H1 (cell line): ENCODE results near the gene ZNF747. TPM values are rescaled to one million over a fixed set of nuclear protein-coding genes. Genes with fewer than 3 reads are reported as not detected.

Experiments used
- CTCF ChIA-PET: fragments of 300-600 bp; sonication (Branson Sonifier 250); formaldehyde crosslinking; loops from one replicate; lab custom pipeline; 2021; ENCODE audit not compliant: partially characterized antibody; lab: Charles Lee
- POLR2A ChIA-PET: fragments of 300-600 bp; sonication (Branson Sonifier 250); formaldehyde crosslinking; loops from one replicate; lab custom pipeline; 2021; ENCODE audit warnings: inconsistent platforms; ENCODE audit not compliant: partially characterized antibody; lab: Charles Lee
- DNase-seq, 2 experiments: peaks; one replicate each; pipeline versions ENCODE4 v3.0.0 to v3.0.0-alpha.2; 2010 to 2022; ENCODE audit warnings: low spot score in 2 of 2, low read depth in 1 of 2, mixed read lengths in 1 of 2
- FAIRE-seq: peaks from 2 replicates; lab custom pipeline; 2011; peaks lifted over from hg19 to GRCh38; lab: Jason Lieb, UNC
- H2AFZ ChIP-seq: 2 replicates; pipeline ENCODE4 v1.8.1; 2012; ENCODE audit warnings: low read length, inconsistent platforms
- H2AK5ac ChIP-seq: 2 replicates; pipeline ENCODE4 v1.6.1; 2013; ENCODE audit warnings: low read depth, low read length
- H2BK120ac ChIP-seq: replicated peaks from 2 replicates; pipeline ENCODE3; 2013; ENCODE audit warnings: low read depth, low read length, inconsistent platforms
- H2BK12ac ChIP-seq: 2 replicates; pipeline ENCODE4 v1.6.1; 2013; ENCODE audit warnings: low read depth, low read length
- H2BK15ac ChIP-seq: 2 replicates; pipeline ENCODE4 v1.6.1; 2013; ENCODE audit warnings: low read length
- H2BK20ac ChIP-seq: 2 replicates; pipeline ENCODE4 v1.6.1; 2013; ENCODE audit warnings: low read length
- H2BK5ac ChIP-seq: 2 replicates; pipeline ENCODE4 v1.6.1; 2013; ENCODE audit warnings: low read depth, low read length
- H3K14ac ChIP-seq: 2 replicates; pipeline ENCODE4 v1.6.1; 2013; ENCODE audit warnings: inconsistent platforms; ENCODE audit not compliant: insufficient read length
- H3K18ac ChIP-seq: 2 replicates; pipeline ENCODE4 v1.6.1; 2013; ENCODE audit warnings: low read length; ENCODE audit errors: extremely low read depth
- H3K23ac ChIP-seq: 2 replicates; pipeline ENCODE4 v1.6.1; 2013; ENCODE audit warnings: inconsistent platforms; ENCODE audit not compliant: insufficient read length
- H3K23me2 ChIP-seq: 2 replicates; pipeline ENCODE4 v1.6.1; 2013; ENCODE audit warnings: low read depth, low read length
- H3K27ac ChIP-seq: 2 replicates; pipeline ENCODE4 v1.6.1; 2011; ENCODE audit warnings: low read depth, low read length, inconsistent platforms
- H3K27me3 ChIP-seq, 4 experiments: replicated peaks in 1 of 4; 1 replicate in 1 of 4; 2 replicates in 3 of 4; pipeline versions ENCODE4 v1.6.1 to v1.8.1; 2011 to 2013; ENCODE audit warnings: low read length in 3 of 4, mild to moderate bottlenecking in 3 of 4, inconsistent platforms in 2 of 4, mixed read lengths in 2 of 4, moderate library complexity in 1 of 4; ENCODE audit not compliant: control insufficient read depth in 3 of 4, insufficient read depth in 3 of 4; ENCODE audit errors: extremely low read depth in 1 of 4
- H3K36me3 ChIP-seq, 4 experiments: 2 replicates each; pipeline versions ENCODE4 v1.6.1 to v1.8.1; 2011 to 2013; ENCODE audit warnings: mild to moderate bottlenecking in 4 of 4, low read length in 3 of 4, moderate library complexity in 2 of 4, control low read depth in 1 of 4, inconsistent platforms in 1 of 4; ENCODE audit not compliant: insufficient read depth in 4 of 4, control insufficient read depth in 2 of 4
- H3K4ac ChIP-seq: replicated peaks from 2 replicates; pipeline ENCODE3; 2013; ENCODE audit warnings: low read length, low read depth, mixed read lengths, inconsistent platforms; ENCODE audit not compliant: insufficient read length
- H3K4me1 ChIP-seq, 4 experiments: replicated peaks in 1 of 4; 1 replicate in 1 of 4; 2 replicates in 3 of 4; pipeline versions ENCODE4 v1.6.1 to v1.8.1; 2011 to 2013; ENCODE audit warnings: low read length in 3 of 4, inconsistent platforms in 2 of 4, mixed read lengths in 1 of 4; ENCODE audit not compliant: insufficient read depth in 4 of 4, control insufficient read depth in 3 of 4
- H3K4me2 ChIP-seq, 2 experiments: 2 replicates each; pipeline versions ENCODE4 v1.6.1 to v1.8.1; 2011 to 2013; ENCODE audit warnings: low read depth in 2 of 2, low read length in 2 of 2, control low read depth in 1 of 2, inconsistent platforms in 1 of 2, mild to moderate bottlenecking in 1 of 2; ENCODE audit not compliant: insufficient read depth in 1 of 2
- H3K4me3 ChIP-seq, 4 experiments: fragments of 200-600, 300-600 bp in 1 of 4; sonication (generic), shearing (Covaris generic), sonication (Bioruptor Twin) in 1 of 4; 2 replicates each; pipeline versions ENCODE4 v1.5.1 to v1.8.1; 2011 to 2016; ENCODE audit warnings: low read length in 4 of 4, low read depth in 3 of 4, control low read depth in 2 of 4, inconsistent platforms in 2 of 4, mild to moderate bottlenecking in 2 of 4, mixed read lengths in 1 of 4, moderate library complexity in 1 of 4; ENCODE audit not compliant: insufficient read depth in 2 of 4; ENCODE audit errors: extremely low read depth in 1 of 4
- H3K56ac ChIP-seq: replicated peaks from 2 replicates; pipeline ENCODE3; 2013; ENCODE audit warnings: low read depth, mild to moderate bottlenecking, mixed read lengths, low read length, inconsistent platforms; ENCODE audit not compliant: insufficient read length
- H3K79me1 ChIP-seq: 2 replicates; pipeline ENCODE4 v1.6.1; 2013; ENCODE audit warnings: low read depth, low read length, control low read depth
- H3K79me2 ChIP-seq, 2 experiments: 2 replicates each; pipeline versions ENCODE4 v1.6.1 to v1.8.1; 2012 to 2013; ENCODE audit warnings: low read length in 2 of 2, mild to moderate bottlenecking in 2 of 2, inconsistent platforms in 1 of 2; ENCODE audit not compliant: insufficient read depth in 2 of 2, control insufficient read depth in 1 of 2
- H3K9ac ChIP-seq, 4 experiments: replicated peaks in 1 of 4; 1 replicate in 1 of 4; 2 replicates in 3 of 4; pipeline versions ENCODE4 v1.6.1 to v1.8.1; 2011 to 2013; ENCODE audit warnings: low read depth in 3 of 4, low read length in 3 of 4, control low read depth in 2 of 4, mild to moderate bottlenecking in 2 of 4, moderate library complexity in 2 of 4, inconsistent platforms in 1 of 4; ENCODE audit errors: extremely low read depth in 1 of 4
- H3K9me3 ChIP-seq, 2 experiments: 2 replicates each; pipeline versions ENCODE4 v1.6.1 to v1.8.1; 2012 to 2013; ENCODE audit warnings: mild to moderate bottlenecking in 2 of 2, moderate library complexity in 2 of 2, control low read depth in 1 of 2, inconsistent platforms in 1 of 2, low read depth in 1 of 2, low read length in 1 of 2, mixed read lengths in 1 of 2; ENCODE audit not compliant: insufficient read depth in 2 of 2
- H4K20me1 ChIP-seq, 2 experiments: replicated peaks in 1 of 2; 2 replicates each; pipeline versions ENCODE3 to v1.8.1; 2011 to 2013; ENCODE audit warnings: inconsistent platforms in 2 of 2, low read length in 2 of 2, mild to moderate bottlenecking in 1 of 2; ENCODE audit not compliant: insufficient read depth in 2 of 2, control insufficient read depth in 1 of 2
- H4K5ac ChIP-seq: 2 replicates; pipeline ENCODE4 v1.6.1; 2013; ENCODE audit warnings: low read length, low read depth, mixed read lengths, inconsistent platforms; ENCODE audit not compliant: insufficient read length
- H4K8ac ChIP-seq: 2 replicates; pipeline ENCODE4 v1.8.0; 2013; ENCODE audit warnings: mild to moderate bottlenecking, moderate library complexity, low read length, inconsistent platforms; ENCODE audit not compliant: insufficient read depth; ENCODE audit errors: extremely low read depth
- H4K91ac ChIP-seq: replicated peaks from 2 replicates; pipeline ENCODE3; 2013; ENCODE audit warnings: low read length, mixed read lengths, inconsistent platforms; ENCODE audit not compliant: insufficient read length
- CBX8 ChIP-seq: fragments of 300-800, 300-1000 bp; sonication (generic); IDR thresholded peaks from 2 replicates; pipeline ENCODE4 v1.7.1; 2016; ENCODE audit warnings: low read depth, low read length, borderline replicate concordance
- EP300 ChIP-seq, 2 experiments: IDR thresholded peaks; 1 replicate in 1 of 2; 2 replicates in 1 of 2; pipeline ENCODE4 v1.6.1; 2011 to 2012; ENCODE audit warnings: low read depth in 2 of 2, low read length in 2 of 2, mild to moderate bottlenecking in 2 of 2, borderline replicate concordance in 1 of 2, inconsistent platforms in 1 of 2, moderate library complexity in 1 of 2
- FOSL1 ChIP-seq: IDR thresholded peaks from 2 replicates; pipeline ENCODE4 v1.6.1; 2011; ENCODE audit warnings: mild to moderate bottlenecking, low read depth, low read length, moderate library complexity; ENCODE audit not compliant: insufficient read depth
- GABPA ChIP-seq: IDR thresholded peaks from 2 replicates; pipeline ENCODE4 v1.6.1; 2011; ENCODE audit warnings: mild to moderate bottlenecking, low read length, moderate library complexity, borderline replicate concordance; ENCODE audit not compliant: insufficient read depth
- WGBS, 2 experiments: shearing (Covaris generic) in 1 of 2; methylation state at CpG; one replicate each; pipeline versions ENCODE4 v1.1.6 to v1.1.7; 2013 to 2015; ENCODE audit warnings: low lambda C conversion rate in 2 of 2, mixed read lengths in 2 of 2, inconsistent platforms in 1 of 2, low coverage in 1 of 2, missing lambda C conversion rate in 1 of 2; ENCODE audit not compliant: insufficient replicate concordance in 2 of 2, insufficient coverage in 1 of 2, insufficient read length in 1 of 2; ENCODE audit errors: extremely low coverage in 1 of 2, missing lambda C conversion rate in 1 of 2; 5-methylcytosine and 5-hydroxymethylcytosine counted together
- polyA plus RNA-seq, 7 experiments: library from polyadenylated mRNA; depleted of rRNA in 3 of 7; stranded (reverse) in 5 of 7; unstranded in 2 of 7; fragments of >200 nt in 5 of 7; fragments of 200-250 nt in 2 of 7; gene quantifications; 1 replicate in 5 of 7; 2 replicates in 1 of 7; 4 replicates in 1 of 7; pipeline versions ENCODE4 v1.2.1 to v1.2.3, GENCODE V29; 2011 to 2013; ENCODE audit warnings: missing spikeins in 2 of 7, mixed read lengths in 2 of 7
- total RNA-seq: library from RNA; stranded (reverse); fragmentation: NEBNext Ultra II Directional; extraction: Animal tissue kit (Norgen Biotek cat#: 25700); gene quantifications from 2 replicates; pipeline ENCODE4 v1.2.1, GENCODE V29; 2021

Gene ZNF747
- total and polyA plus RNA-seq, 2 of the 8 experiments (the other 6 are each of a cell fraction or from before 2014, with no cell fraction given) = 9.9 to 10.3 TPM

DNA sequence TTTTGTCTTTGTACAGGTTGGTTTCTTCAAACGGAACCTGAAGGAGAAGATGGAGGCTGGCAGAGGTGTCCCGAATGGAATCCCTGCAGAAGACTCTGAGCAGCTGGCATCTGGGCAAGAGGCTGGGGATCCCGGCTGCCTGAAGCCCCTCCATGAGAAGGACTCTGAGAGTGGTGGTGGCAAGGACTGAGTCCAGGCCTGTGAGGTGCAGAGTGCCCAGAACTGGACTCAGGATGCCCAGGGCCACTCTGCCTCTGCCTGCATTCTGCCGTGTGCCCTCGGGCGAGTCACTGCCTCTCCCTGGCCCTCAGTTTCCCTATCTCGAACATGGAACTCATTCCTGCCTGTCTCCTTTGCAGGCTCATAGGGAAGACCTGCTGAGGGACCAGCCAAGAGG, 13.2 kb downstream of the ZNF747 start:
- Histone ChIP-seq H2BK15ac (no peak overlapping the region), H3K56ac (no peak overlapping the region), H2AK5ac (no peak overlapping the region), H2BK5ac (no peak overlapping the region), H4K5ac (no peak overlapping the region), H3K4ac (no peak overlapping the region), H3K23me2 (peaks cover 2% of the 10 kb centered on the region; the same call in 1 of the 2 replicates), H2BK20ac (no peak overlapping the region), H3K79me1 (no peaks in the 10 kb centered on the region), H3K4me3 (no peak overlapping the region), H2BK120ac (no peak overlapping the region), H3K23ac (no peak overlapping the region), H3K18ac (no peak overlapping the region), H3K9ac (no peak overlapping the region), H3K9me3 (no peaks in the 10 kb centered on the region), H4K91ac (no peak overlapping the region), H3K27me3 (no peaks in the 10 kb centered on the region; a peak in 1 of 7 replicates), H2AFZ (no peak overlapping the region), H3K14ac (no peak overlapping the region), H3K27ac (no peak overlapping the region), H3K4me1 (no peaks in the 10 kb centered on the region; a peak in 1 of 7 replicates), H4K8ac (no peak overlapping the region), H3K79me2 (no peaks in the 10 kb centered on the region), H4K20me1 (peaks cover 0 to 2% of the 10 kb centered on the region in 2 experiments), H2BK12ac (no peak overlapping the region), H3K36me3 (peaks cover 0 to 11% (median 0%) of the 10 kb centered on the region in 4 experiments; a peak in 1 of 8 replicates), H3K4me2 (no peak overlapping the region)
- CTCF ChIA-PET = interaction anchor here (0.9 to 1.5 kb wide), 3 partner anchors 38 to 72 kb away, joined by 3 to 7 read pairs (median 4); no protein-coding TSS in a partner anchor
- FAIRE-seq (no peak), DNase-seq (no peak)
- no peak for TF ChIP-seq EP300 (IDR thresholded peaks at IDR 0.05; ENCODE audit: borderline replicate concordance in 1 of 2, low read depth in 2 of 2, low read length in 2 of 2)
- TF ChIP-seq FOSL1 = no peak
- no peak for TF ChIP-seq GABPA
- no peak for TF ChIP-seq CBX8
- POLR2A ChIA-PET = interaction anchor here (0.7 to 1.0 kb wide), 2 partner anchors 53 to 89 kb away, joined by 3 read pairs; no protein-coding TSS in a partner anchor
- 96% methylated on average over 4 of the region's 7 CpGs; no CpG with 5 or more reads in 1 of the 2 experiments for WGBS, 2 experiments
